ENCODE results near the gene C9orf78. TPM values are rescaled to one million over a fixed set of nuclear protein-coding genes. Genes with fewer than 3 reads are reported as not detected.

Gene C9orf78
- 34.7 and 37.9 TPM in 2 replicates for total RNA-seq (2014; rRNA removed; shearing (Covaris generic); ENCODE audit: low replicate concordance)

DNA sequence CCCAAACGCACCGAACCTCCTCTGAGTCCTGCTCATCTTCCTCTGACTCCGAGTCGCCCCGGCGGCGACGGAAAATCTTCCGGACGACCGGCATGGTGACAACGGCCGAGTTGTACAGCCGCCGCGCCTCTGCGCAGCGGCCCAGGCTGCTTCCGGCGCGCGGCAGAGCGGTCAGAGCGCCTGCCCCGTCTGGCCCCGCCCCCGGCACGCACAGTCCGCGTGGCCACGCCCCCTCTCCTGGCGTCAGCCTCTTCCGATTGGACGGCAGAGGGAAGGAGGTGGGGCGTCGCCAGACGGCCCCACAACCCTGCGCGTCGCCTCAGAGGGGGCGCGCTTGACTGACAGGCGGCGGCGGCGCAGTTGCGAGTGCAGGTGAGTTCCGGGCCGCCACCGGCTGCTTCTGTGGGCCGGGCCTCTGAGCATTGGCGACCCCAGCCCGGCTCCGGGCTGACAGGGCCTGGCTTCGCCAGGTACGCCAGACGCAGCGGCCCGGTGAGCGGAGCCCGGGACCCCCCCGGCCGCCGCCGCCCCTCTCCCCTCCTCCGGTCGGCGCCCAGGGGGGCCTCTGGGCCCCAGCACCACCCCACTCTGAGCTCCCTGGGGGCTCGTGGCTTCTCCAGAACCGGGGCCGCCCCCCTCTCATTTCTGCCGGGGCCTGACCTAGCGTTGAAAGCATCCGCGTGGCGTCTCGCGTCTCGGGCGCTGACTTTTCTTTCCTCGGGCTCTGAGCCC lies at the start of gene C9orf78, which contains the start of gene USP20:
Gene C9orf78 (minus strand): TSS at position 148 of the 732 bp plus-strand sequence. CDS start 54 bp downstream, at position 94.
Gene USP20 (plus strand): TSS at position 331 of the 732 bp plus-strand sequence. CDS start 17,098 bp downstream, outside the sequence.
- in situ Hi-C loops (cut with HindIII; ENCODE audit: low pct_unique_long_range_greater_than_20kb, low sequenced_read_pairs), result no loop called here
- peak; percentile 88 for DNase-seq (ENCODE audit: low read depth)

- in situ Hi-C loops (cut with HindIII; ENCODE audit: low pct_unique_long_range_greater_than_20kb, low sequenced_read_pairs), result no loop called here
- peak; percentile 81 for DNase-seq (ENCODE audit: low read depth)
These were observed 49.3 kb upstream of the C9orf78 start for GRCh38 chr9:129884220-129885017.

DNA sequence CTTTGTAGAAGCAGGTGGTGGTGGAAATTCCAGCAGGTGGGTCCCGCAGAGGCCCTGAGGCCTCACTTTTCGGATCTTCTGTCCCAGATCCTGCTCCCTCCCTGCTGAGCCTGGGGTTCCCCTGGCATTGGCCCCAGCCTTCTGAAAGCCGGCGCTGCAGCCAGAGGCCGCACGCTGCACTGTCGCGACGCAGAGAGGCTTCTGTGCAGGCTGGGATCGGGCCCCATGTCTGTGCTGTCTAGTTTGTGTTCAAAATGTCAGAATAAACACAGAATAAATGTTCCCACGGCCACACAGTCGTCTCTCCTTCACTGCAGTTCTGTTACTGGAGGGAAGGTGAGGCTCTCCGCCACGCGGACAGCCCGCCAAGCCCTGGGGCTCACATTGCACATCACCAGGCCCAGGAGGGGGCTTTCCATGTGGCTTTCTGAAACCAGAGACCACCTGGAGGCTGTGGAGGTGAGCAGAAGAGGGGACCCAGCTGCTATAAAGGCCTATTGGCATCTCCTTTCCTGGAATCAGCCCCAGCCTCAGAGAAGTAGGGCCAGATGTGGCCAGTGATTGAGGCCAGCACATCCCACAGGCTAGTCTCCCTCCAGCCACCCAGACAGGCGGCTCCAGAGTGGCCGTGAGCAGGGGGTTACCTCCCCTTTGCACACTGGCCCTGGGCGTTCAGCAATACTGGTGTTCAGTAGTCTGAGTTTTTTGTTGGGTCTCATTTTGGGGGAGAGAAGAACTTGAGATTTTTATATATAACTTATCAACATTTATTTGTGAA lies 46.7 kb upstream of the C9orf78 start:
- in situ Hi-C loops (cut with HindIII; ENCODE audit: low pct_unique_long_range_greater_than_20kb, low sequenced_read_pairs), result no loop called here
- no peak for DNase-seq (ENCODE audit: low read depth)

DNA sequence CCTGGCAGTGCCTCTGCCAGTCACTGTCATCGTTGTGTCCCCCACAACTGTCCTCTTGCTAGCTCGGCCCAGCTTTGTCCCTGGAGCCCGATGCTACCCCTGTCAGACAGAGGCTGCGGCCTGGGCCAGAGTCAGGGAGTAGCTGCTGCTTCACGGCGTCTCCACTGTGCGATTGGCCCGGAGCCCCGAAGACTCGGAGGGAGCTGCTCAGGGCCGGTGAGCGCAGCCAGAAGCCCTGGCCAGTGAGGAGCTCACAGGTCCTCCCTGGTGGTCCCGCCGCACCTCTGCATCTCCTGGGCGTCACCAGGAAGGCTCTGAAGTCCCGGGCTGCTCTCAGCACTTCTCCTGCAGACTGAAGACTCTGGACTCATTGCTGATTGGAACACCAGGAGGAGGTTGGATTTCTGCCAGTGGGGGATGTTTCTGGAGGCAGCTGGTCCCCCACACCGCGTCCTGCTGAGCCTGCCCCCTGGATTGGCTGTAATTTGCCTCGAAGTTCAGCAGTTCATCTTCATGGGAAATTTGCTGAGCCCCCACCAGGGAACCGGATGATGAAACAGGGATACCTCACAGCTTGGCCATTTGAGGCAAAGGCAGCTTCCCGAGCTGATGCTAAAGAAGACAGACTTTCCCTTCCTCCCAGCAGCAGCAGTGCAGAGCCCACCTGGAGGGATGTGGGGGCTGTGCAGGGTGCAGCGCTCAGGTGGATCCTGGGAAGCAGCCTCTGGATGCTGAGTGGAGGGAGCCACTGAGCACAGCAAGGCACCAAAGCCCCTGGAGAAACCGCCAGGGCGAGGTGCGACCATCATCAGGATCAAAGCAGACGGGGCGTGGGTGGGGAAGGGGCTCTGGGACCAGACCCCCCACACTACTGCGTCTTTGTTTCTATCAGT lies 45.8 kb upstream of the C9orf78 start:
- no peak for DNase-seq (ENCODE audit: low read depth)
- in situ Hi-C loops (cut with HindIII; ENCODE audit: low pct_unique_long_range_greater_than_20kb, low sequenced_read_pairs), result no loop called here

DNA sequence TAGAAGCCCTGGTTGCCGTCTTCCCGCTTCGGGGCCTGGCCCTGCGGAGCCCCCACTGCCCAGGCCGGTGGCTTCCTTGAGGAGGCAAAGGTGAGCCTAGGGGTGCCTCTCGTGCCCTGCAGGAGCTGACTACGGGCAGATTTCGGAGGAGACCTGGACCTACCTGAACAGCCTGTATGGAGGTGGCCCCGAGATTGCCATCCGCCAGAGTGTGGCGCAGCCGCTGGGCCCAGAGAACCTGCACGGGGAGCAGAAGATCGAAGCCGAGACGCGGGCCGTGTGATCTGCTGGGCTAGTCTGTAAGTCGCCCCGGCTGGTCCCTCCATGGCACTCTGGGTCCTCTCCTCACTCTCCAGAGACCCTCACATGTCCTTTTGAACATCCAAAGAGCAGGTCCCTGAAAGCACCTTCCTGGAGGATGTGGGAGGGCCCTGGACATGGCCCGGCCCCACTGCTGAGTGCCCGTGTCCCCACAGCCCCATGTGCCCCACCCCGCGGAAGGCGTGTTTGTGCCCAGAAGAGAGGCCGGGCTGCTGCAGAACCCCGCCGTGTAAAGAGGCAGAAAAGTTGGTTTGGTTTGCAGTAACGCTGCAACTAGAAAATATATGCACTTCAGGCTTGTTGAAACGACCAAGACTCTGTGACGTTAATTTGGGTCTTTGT lies 45.0 kb upstream of the C9orf78 start:
- no peak for DNase-seq (ENCODE audit: low read depth)
- in situ Hi-C loops (cut with HindIII; ENCODE audit: low pct_unique_long_range_greater_than_20kb, low sequenced_read_pairs), result no loop called here

GRCh38 chr9:129879103-129879699 lies 44.1 kb upstream of the C9orf78 start:
- in situ Hi-C loops (cut with HindIII; ENCODE audit: low pct_unique_long_range_greater_than_20kb, low sequenced_read_pairs), result no loop called here
- no peak for DNase-seq (ENCODE audit: low read depth)

DNA sequence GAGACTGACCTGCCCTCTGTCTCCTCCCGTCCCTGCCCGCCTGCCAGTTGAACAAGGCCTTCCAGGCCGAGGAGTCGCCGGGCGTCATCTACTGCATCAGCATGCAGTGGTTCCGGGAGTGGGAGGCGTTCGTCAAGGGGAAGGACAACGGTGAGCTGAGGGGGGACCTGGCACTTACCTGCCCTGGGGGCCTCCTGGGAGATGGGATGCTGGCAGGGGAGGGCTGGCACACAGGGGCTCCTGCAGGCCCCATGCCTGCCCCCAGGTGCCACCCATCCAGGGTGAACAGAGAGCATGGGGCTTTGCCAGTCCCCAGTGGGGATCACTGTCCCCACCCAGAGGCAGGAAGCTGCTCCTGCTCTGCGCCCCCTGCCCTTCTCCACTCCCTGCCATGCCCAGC lies 43.2 kb upstream of the C9orf78 start:
- in situ Hi-C loops (cut with HindIII; ENCODE audit: low pct_unique_long_range_greater_than_20kb, low sequenced_read_pairs), result no loop called here

DNA sequence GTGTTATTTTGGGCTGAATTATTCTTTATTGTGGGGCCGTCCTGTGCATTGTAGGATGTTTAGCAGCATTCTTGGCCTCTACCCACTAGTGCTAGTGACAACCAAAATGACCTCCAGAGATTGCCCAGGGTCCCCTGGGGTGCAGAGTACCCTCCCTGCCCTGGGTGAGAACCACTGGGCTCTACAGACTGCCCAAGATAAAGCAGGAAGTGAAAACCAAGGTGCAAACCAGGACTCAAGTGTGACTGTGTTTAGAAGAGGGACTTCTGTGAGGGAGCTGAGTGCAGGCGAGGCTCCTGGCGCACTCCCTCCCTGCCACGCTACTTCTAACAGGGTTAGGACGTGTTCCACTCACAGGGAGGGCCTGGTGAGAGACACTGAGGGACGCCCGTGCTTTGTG lies 41.7 kb upstream of the C9orf78 start:
- in situ Hi-C loops (cut with HindIII; ENCODE audit: low pct_unique_long_range_greater_than_20kb, low sequenced_read_pairs), result no loop called here
- DNase-seq (ENCODE audit: low read depth), result no peak

More for the DNA sequence above, 43.2 kb upstream of the C9orf78 start:
- DNase-seq (ENCODE audit: low read depth), result no peak

- in situ Hi-C loops (cut with HindIII; ENCODE audit: low pct_unique_long_range_greater_than_20kb, low sequenced_read_pairs), result no loop called here
- no peak for DNase-seq (ENCODE audit: low read depth)
These were observed 40.8 kb upstream of the C9orf78 start for GRCh38 chr9:129875687-129876395.

- no peak for DNase-seq (ENCODE audit: low read depth)
- in situ Hi-C loops (cut with HindIII; ENCODE audit: low pct_unique_long_range_greater_than_20kb, low sequenced_read_pairs), result no loop called here
These were observed 40.1 kb upstream of the C9orf78 start for GRCh38 chr9:129875181-129875611.

DNA sequence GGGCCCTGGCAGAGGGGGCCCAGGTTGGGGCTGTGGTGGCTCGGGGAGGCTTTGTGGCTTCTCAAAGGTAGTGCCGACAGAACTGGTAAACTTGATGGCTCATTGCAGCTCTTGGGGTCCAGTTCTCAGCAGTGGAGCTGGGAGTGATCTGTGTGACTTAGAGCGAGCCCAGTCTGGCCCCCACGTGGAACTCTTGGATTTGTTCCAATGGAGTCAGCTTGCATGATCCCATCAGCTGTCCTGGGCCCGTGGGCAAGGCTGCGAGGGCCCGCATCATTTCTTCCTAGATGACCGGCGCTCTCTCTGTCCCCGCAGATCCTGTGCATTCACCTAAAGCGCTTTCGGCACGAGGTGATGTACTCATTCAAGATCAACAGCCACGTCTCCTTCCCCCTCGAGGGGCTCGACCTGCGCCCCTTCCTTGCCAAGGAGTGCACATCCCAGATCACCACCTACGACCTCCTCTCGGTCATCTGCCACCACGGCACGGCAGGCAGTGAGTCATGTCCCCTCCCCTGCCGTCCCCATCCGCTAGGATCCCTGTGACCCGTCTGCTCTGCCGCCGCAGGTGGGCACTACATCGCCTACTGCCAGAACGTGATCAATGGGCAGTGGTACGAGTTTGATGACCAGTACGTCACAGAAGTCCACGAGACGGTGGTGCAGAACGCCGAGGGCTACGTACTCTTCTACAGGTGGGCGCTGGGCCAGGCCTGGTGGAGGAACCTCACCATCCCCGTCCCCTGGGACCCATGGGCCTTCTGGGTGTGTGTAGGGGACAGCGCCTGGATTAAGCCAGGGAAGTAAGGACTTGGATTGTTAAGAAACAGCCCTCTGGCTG lies 39.4 kb upstream of the C9orf78 start:
- DNase-seq (ENCODE audit: low read depth), result no peak
- in situ Hi-C loops (cut with HindIII; ENCODE audit: low pct_unique_long_range_greater_than_20kb, low sequenced_read_pairs), result no loop called here

- no peak for DNase-seq (ENCODE audit: low read depth)
- in situ Hi-C loops (cut with HindIII; ENCODE audit: low pct_unique_long_range_greater_than_20kb, low sequenced_read_pairs), result no loop called here
These were observed 38.6 kb upstream of the C9orf78 start for GRCh38 chr9:129873563-129874190.

DNA sequence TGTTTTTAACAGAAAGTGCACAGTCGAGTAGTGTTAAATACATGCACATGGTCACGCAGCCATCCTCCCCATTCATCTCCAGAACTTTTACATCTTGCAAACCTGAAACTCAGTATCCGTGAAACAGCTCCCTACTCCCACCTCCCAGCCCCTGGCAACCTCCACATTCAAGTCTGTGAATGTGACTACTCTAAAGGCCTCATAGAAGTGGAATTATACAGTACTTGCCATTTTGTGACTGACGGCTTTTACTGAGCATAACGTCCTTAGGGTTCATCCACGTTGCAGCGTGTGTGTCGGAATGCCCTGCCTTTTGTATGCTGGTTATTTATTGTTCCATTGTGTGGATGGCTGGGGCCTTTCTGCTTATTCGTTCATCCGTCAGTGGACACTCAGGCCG lies 36.0 kb upstream of the C9orf78 start:
- in situ Hi-C loops (cut with HindIII; ENCODE audit: low pct_unique_long_range_greater_than_20kb, low sequenced_read_pairs), result no loop called here
- no peak for DNase-seq (ENCODE audit: low read depth)

DNA sequence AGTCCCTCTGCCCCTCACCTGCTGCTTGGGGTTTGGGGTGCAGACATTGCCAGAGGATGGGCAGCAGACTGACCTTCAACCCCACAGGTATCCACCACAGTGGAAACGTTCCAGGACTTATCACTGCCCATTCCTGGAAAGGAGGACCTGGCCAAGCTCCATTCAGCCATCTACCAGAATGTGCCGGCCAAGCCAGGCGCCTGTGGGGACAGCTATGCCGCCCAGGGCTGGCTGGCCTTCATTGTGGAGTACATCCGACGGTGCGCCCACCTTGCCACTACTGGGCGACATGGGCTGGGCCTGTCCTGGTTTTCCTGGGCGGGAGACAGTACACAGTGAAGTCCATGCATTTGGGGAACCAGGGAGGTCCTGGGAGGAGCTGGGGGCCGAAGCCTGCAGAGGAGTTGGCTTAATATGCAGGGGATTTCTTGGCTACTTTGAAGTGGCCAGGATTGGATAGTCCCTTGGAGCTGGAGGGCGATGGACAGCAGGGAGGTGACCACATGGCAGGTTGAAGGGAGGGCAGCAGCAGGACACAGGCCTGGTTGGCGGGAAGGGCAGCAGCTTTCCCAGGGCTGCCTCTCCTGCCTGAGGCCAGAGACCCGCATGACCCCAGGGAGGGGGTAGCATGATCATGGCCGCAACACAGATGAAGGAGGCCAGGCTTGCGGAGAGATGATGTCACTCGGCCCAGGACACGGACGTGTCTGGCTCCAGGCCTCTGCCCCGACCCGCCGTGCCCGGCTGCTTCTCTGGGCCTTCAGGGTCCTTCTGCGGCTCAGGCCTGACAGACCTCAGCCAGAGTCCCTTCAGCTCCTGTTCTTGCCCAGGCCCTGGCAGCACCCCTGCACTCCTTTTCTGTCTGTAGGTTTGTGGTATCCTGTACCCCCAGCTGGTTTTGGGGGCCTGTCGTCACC lies 34.8 kb upstream of the C9orf78 start:
- no peak for DNase-seq (ENCODE audit: low read depth)
- in situ Hi-C loops (cut with HindIII; ENCODE audit: low pct_unique_long_range_greater_than_20kb, low sequenced_read_pairs), result no loop called here
